Vein endothelial cell (primary cell): Measurements from ENCODE around the gene LAMA1. TPM values are rescaled to one million over a fixed set of nuclear protein-coding genes. Genes with fewer than 3 reads are reported as not detected.

Experiments used
- small RNA-seq: library from RNA; depleted of rRNA; stranded (forward); fragments of <200 nt; gene quantifications from one replicate; pipeline ENCODE3, GENCODE V24; 2012
- total RNA-seq: library from RNA; depleted of rRNA; stranded (reverse); fragments of >200 nt; gene quantifications from 2 replicates; pipeline ENCODE4 v1.2.3, GENCODE V29; 2012

LAMA1 gene, protein sequence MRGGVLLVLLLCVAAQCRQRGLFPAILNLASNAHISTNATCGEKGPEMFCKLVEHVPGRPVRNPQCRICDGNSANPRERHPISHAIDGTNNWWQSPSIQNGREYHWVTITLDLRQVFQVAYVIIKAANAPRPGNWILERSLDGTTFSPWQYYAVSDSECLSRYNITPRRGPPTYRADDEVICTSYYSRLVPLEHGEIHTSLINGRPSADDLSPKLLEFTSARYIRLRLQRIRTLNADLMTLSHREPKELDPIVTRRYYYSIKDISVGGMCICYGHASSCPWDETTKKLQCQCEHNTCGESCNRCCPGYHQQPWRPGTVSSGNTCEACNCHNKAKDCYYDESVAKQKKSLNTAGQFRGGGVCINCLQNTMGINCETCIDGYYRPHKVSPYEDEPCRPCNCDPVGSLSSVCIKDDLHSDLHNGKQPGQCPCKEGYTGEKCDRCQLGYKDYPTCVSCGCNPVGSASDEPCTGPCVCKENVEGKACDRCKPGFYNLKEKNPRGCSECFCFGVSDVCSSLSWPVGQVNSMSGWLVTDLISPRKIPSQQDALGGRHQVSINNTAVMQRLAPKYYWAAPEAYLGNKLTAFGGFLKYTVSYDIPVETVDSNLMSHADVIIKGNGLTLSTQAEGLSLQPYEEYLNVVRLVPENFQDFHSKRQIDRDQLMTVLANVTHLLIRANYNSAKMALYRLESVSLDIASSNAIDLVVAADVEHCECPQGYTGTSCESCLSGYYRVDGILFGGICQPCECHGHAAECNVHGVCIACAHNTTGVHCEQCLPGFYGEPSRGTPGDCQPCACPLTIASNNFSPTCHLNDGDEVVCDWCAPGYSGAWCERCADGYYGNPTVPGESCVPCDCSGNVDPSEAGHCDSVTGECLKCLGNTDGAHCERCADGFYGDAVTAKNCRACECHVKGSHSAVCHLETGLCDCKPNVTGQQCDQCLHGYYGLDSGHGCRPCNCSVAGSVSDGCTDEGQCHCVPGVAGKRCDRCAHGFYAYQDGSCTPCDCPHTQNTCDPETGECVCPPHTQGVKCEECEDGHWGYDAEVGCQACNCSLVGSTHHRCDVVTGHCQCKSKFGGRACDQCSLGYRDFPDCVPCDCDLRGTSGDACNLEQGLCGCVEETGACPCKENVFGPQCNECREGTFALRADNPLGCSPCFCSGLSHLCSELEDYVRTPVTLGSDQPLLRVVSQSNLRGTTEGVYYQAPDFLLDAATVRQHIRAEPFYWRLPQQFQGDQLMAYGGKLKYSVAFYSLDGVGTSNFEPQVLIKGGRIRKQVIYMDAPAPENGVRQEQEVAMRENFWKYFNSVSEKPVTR (N-terminal part only)
- total RNA-seq, result 0.19 and 0.33 TPM in 2 replicates

DNA sequence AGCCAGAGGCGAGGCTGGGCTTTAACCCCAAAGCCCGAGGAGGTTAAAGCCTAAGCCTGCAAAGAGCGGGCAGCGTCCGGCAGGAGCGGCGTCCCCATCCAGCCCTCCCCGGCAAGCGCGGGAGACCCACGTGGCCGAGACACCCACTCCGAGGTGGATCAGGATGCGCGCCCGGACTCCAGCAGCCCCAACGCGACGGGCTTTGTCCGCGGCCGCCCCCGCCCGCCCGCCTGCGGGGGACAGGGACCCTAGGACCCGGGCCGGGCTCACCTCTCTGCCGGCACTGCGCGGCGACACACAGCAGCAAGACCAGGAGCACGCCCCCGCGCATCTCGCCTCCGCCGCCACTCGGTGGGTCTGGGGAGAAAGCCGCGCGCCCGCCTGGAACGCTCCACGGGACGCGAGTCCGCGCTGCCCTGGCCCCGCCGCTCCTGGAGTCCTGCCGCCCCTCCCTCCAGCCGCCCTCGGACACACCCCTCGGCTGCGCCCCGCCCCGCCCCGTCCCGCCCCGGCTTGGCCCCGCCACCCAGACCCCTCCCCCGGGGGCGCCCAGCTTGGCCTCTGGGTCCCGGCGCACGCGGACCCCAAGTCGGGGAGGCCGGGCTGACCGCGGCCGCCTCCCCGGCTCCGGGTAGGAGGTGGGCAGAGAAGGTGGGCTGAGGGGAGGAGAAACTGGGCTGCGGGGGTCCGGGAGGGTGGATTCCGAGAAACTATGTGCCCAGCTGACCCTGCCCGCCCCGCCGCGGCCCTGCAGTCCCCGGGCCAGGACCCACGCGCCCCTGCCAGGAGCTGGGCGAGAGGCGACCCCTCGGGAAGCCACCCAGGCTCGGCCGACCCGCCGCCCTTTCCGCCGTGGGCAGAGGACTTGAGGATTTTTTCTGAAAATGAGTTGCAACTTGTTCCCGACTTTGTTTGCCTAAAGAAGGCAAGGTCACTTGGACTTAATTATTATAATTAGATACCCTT, at the start of gene LAMA1:
TSS of gene LAMA1 (minus strand) at position 408 of the 966 bp plus-strand sequence. CDS start at position 331, 77 bp downstream.

Small RNAs within 50 kb of the gene (small RNA-seq; reads per million reads assigned to genes)
- gene RNU6-916P, result not detected

Other genes starting within 250 kb of the LAMA1 start
- not detected in 2 replicates for gene LRRC30, start 113.3 kb upstream of the LAMA1 start, total RNA-seq